ENCODE data around the gene NRIP2.

DNA sequence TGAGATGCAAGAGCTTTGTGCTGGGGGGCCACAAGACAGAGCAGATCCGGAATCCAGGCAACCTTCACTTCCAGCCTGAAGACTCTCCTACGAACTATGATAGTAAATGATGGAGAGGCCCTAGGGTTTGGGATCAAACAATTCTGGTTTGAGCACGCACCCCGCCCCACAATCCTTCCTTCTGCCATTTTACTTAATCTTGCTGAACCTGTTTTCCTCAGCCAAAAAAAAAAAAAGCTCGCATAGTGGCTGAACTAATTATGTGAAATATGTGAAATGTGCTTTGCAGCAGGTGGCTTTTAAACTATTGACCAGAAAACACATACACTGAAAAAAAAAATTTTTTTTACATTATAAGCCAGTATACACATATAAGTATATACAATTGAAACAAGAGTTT is 23.0 kb downstream of the NRIP2 start:
- TF ChIP-seq POLR2AphosphoS5 (IDR thresholded peaks at IDR 0.05; ENCODE audit: low read depth) (no peak), CTCF (conservative IDR thresholded peaks at IDR 0.05; ENCODE audit: low read depth in 2 of 2) (no peak), EZH2phosphoT487 (IDR thresholded peaks at IDR 0.05; ENCODE audit: unreplicated experiment) (no peak), CREB1 (CRISPR knock-in tag; IDR thresholded peaks at IDR 0.05; ENCODE audit: low read depth) (no peak), EZH2 (IDR thresholded peaks at IDR 0.05; ENCODE audit: low read depth, unreplicated experiment) (no peak), JUNB (IDR thresholded peaks at IDR 0.05; ENCODE audit: unreplicated experiment) (no peak)
- TF ChIP-seq, protein P1, sequence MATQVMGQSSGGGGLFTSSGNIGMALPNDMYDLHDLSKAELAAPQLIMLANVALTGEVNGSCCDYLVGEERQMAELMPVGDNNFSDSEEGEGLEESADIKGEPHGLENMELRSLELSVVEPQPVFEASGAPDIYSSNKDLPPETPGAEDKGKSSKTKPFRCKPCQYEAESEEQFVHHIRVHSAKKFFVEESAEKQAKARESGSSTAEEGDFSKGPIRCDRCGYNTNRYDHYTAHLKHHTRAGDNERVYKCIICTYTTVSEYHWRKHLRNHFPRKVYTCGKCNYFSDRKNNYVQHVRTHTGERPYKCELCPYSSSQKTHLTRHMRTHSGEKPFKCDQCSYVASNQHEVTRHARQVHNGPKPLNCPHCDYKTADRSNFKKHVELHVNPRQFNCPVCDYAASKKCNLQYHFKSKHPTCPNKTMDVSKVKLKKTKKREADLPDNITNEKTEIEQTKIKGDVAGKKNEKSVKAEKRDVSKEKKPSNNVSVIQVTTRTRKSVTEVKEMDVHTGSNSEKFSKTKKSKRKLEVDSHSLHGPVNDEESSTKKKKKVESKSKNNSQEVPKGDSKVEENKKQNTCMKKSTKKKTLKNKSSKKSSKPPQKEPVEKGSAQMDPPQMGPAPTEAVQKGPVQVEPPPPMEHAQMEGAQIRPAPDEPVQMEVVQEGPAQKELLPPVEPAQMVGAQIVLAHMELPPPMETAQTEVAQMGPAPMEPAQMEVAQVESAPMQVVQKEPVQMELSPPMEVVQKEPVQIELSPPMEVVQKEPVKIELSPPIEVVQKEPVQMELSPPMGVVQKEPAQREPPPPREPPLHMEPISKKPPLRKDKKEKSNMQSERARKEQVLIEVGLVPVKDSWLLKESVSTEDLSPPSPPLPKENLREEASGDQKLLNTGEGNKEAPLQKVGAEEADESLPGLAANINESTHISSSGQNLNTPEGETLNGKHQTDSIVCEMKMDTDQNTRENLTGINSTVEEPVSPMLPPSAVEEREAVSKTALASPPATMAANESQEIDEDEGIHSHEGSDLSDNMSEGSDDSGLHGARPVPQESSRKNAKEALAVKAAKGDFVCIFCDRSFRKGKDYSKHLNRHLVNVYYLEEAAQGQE (IDR thresholded peaks at IDR 0.05; ENCODE audit: unreplicated experiment): no peak

Measured in GM23338 (cell line).